ENCODE measurements around the gene RASSF6.

GRCh38 chr4:73573794-73574528, 46.3 kb downstream of the RASSF6 start:
- peak; percentile 74 for TF ChIP-seq CTCF (IDR thresholded peaks at IDR 0.05)
- TF ChIP-seq EZH2 (IDR thresholded peaks at IDR 0.05; ENCODE audit: borderline replicate concordance, insufficient read depth, low read depth, low read length, poor library complexity, severe bottlenecking) = no peak

Measured in B cell (primary cell).